OCI-LY1 (cell line): ENCODE data around the gene ATIC.

Experiments
- CTCF ChIP-seq: fragments of 200-600 bp; sonication (generic), shearing (Covaris generic); IDR thresholded peaks from 2 replicates; pipeline ENCODE4 v1.5.1; 2017; ENCODE audit warnings: mild to moderate bottlenecking, antibody characterized with exemption, low read length, moderate library complexity, mixed read lengths
- EZH2 ChIP-seq: fragments of 200-600 bp; sonication (generic), shearing (Covaris generic); IDR thresholded peaks from 2 replicates; pipeline ENCODE4 v1.8.0; 2017; ENCODE audit warnings: borderline replicate concordance, mixed run types, mild to moderate bottlenecking, antibody characterized with exemption, low read length, moderate library complexity, mixed read lengths

GRCh38 chr2:215386566-215386965 lies 74.7 kb downstream of the ATIC start:
- TF ChIP-seq CTCF (no peak), EZH2 (no peak)
